SJCRH30 (cell line): ENCODE measurements around the gene RHOJ. TPM values are rescaled to one million over a fixed set of nuclear protein-coding genes. Genes with fewer than 3 reads are reported as not detected.
"Not testable (repeated sequence)": the region's sequence is repeated elsewhere in the genome, so short reads cannot be mapped to it uniquely, and the experiment has no call there.

Source experiments
- DNase-seq, 2 experiments: peaks; one replicate each; pipeline ENCODE4 v3.0.0-alpha.2; 2015 to 2020
- H3K27ac ChIP-seq: fragments of 250-450 bp; sonication (Bioruptor Pico); 2 replicates; pipeline ENCODE4 v1.5.1; 2020; ENCODE audit warnings: mild to moderate bottlenecking, moderate library complexity
- H3K27me3 ChIP-seq: fragments of 250-450 bp; sonication (Bioruptor Pico); 2 replicates; pipeline ENCODE4 v1.5.1; 2020; ENCODE audit warnings: mild to moderate bottlenecking, moderate library complexity
- H3K36me3 ChIP-seq: fragments of 250-450 bp; sonication (Bioruptor Pico); 2 replicates; pipeline ENCODE4 v1.5.1; 2020; ENCODE audit warnings: mild to moderate bottlenecking, moderate library complexity
- H3K4me1 ChIP-seq: fragments of 250-450 bp; sonication (Bioruptor Pico); 2 replicates; pipeline ENCODE4 v1.5.1; 2020; ENCODE audit warnings: mild to moderate bottlenecking, moderate library complexity
- H3K4me3 ChIP-seq: fragments of 250-450 bp; sonication (Bioruptor Pico); 2 replicates; pipeline ENCODE4 v1.5.1; 2020; ENCODE audit warnings: mild to moderate bottlenecking, moderate library complexity
- H3K9me3 ChIP-seq: fragments of 250-450 bp; sonication (Bioruptor Pico); replicated peaks from 2 replicates; pipeline ENCODE4 v1.5.1; 2020; ENCODE audit warnings: mild to moderate bottlenecking, moderate library complexity
- total RNA-seq: library from RNA; depleted of rRNA; stranded (reverse); fragments of >200 nt; shearing (Covaris generic); gene quantifications from 2 replicates; pipeline ENCODE4 v1.2.3, GENCODE V29; 2014

The RHOJ gene
- total RNA-seq, 1 experiment from 2014 or later = 3.5 TPM

GRCh38 chr14:63288853-63289252, 84.6 kb downstream of the RHOJ start:
- no peak for DNase-seq
- Histone ChIP-seq H3K4me3 (no peak overlapping the region), H3K36me3 (no peaks in the 10 kb centered on the region; the same call in 1 of the 2 replicates), H3K27ac (no peak overlapping the region), H3K27me3 (no peaks in the 10 kb centered on the region), H3K9me3 (no peaks in the 10 kb centered on the region), H3K4me1 (no peaks in the 10 kb centered on the region)

- Histone ChIP-seq H3K4me3 (no peak overlapping the region), H3K36me3 (no peaks in the 10 kb centered on the region; the same call in 1 of the 2 replicates)
- no peak for DNase-seq
Measured at GRCh38 chr14:63290741-63291430, 86.6 kb downstream of the RHOJ start.

GRCh38 chr14:63292805-63293204, 88.6 kb downstream of the RHOJ start:
- H3K4me3 ChIP-seq = no peak overlapping the region
- H3K27me3 ChIP-seq = no peaks in the 10 kb centered on the region
- DNase-seq = no peak
- no peak overlapping the region for H3K27ac ChIP-seq
- no peaks in the 10 kb centered on the region for H3K4me1 ChIP-seq
- H3K36me3 ChIP-seq = no peaks in the 10 kb centered on the region; the same call in 1 of the 2 replicates
- H3K9me3 ChIP-seq = no peaks in the 10 kb centered on the region

More at GRCh38 chr14:63290741-63291430, 86.6 kb downstream of the RHOJ start:
- H3K4me1 ChIP-seq = no peaks in the 10 kb centered on the region
- no peaks in the 10 kb centered on the region for H3K27me3 ChIP-seq
- no peaks in the 10 kb centered on the region for H3K9me3 ChIP-seq
- H3K27ac ChIP-seq = no peak overlapping the region

- Histone ChIP-seq H3K27me3 (no peaks in the 10 kb centered on the region), H3K4me1 (peaks cover 7% of the 10 kb centered on the region; the same call in 1 of the 2 replicates), H3K36me3 (no peaks in the 10 kb centered on the region; the same call in 1 of the 2 replicates), H3K9me3 (no peaks in the 10 kb centered on the region), H3K4me3 (no peak overlapping the region), H3K27ac (no peak overlapping the region)
- no peak for DNase-seq
Measured at GRCh38 chr14:63295231-63295685, 91.0 kb downstream of the RHOJ start.

GRCh38 chr14:63296060-63296563, 91.9 kb downstream of the RHOJ start:
- Histone ChIP-seq H3K27me3 (no peaks in the 10 kb centered on the region), H3K27ac (no peak overlapping the region), H3K4me3 (no peak overlapping the region), H3K36me3 (no peaks in the 10 kb centered on the region; the same call in 1 of the 2 replicates), H3K4me1 (peaks cover 7% of the 10 kb centered on the region; the same call in 1 of the 2 replicates), H3K9me3 (no peaks in the 10 kb centered on the region)
- DNase-seq = no peak

- no peak for DNase-seq
- H3K9me3 ChIP-seq = no peaks in the 10 kb centered on the region
- H3K4me3 ChIP-seq = no peak overlapping the region
- H3K27ac ChIP-seq = no peak overlapping the region
- H3K4me1 ChIP-seq = peaks cover 7% of the 10 kb centered on the region; the same call in 1 of the 2 replicates
- no peaks in the 10 kb centered on the region for H3K36me3 ChIP-seq
- H3K27me3 ChIP-seq = no peaks in the 10 kb centered on the region
Measured at GRCh38 chr14:63297372-63298063, 93.3 kb downstream of the RHOJ start.

- Histone ChIP-seq H3K27me3 (no peaks in the 10 kb centered on the region), H3K4me3 (no peak overlapping the region), H3K27ac (peak overlapping the region; percentile 13; the same call in 1 of the 2 replicates), H3K9me3 (no peaks in the 10 kb centered on the region), H3K36me3 (no peaks in the 10 kb centered on the region), H3K4me1 (peaks cover 7% of the 10 kb centered on the region; the same call in 1 of the 2 replicates)
- DNase-seq = peak; percentile 33 to 59
Measured at GRCh38 chr14:63299351-63300110, 95.3 kb downstream of the RHOJ start.

GRCh38 chr14:63300854-63301253, 96.6 kb downstream of the RHOJ start:
- Histone ChIP-seq H3K4me3 (no peak overlapping the region), H3K27me3 (no peaks in the 10 kb centered on the region), H3K36me3 (no peaks in the 10 kb centered on the region), H3K4me1 (peaks cover 7% of the 10 kb centered on the region; the same call in 1 of the 2 replicates), H3K27ac (no peak overlapping the region), H3K9me3 (no peaks in the 10 kb centered on the region)
- no peak for DNase-seq

- no peaks in the 10 kb centered on the region for H3K9me3 ChIP-seq
- H3K27ac ChIP-seq = no peak overlapping the region
- no peak overlapping the region for H3K4me3 ChIP-seq
- H3K4me1 ChIP-seq = peaks cover 7% of the 10 kb centered on the region; the same call in 1 of the 2 replicates
- no peaks in the 10 kb centered on the region for H3K27me3 ChIP-seq
- DNase-seq = no peak
- H3K36me3 ChIP-seq = no peaks in the 10 kb centered on the region
Measured at GRCh38 chr14:63301891-63302534, 97.8 kb downstream of the RHOJ start.

GRCh38 chr14:63304429-63304828, 100.2 kb downstream of the RHOJ start:
- DNase-seq = not testable (repeated sequence)

GRCh38 chr14:63308723-63309317, 104.6 kb downstream of the RHOJ start:
- Histone ChIP-seq H3K36me3 (no peaks in the 10 kb centered on the region), H3K27me3 (no peaks in the 10 kb centered on the region), H3K4me1 (no peaks in the 10 kb centered on the region), H3K4me3 (no peak overlapping the region), H3K9me3 (no peaks in the 10 kb centered on the region), H3K27ac (no peak overlapping the region)
- peak; percentile 4 to 37 for DNase-seq

More at GRCh38 chr14:63304429-63304828, 100.2 kb downstream of the RHOJ start:
- H3K4me3 ChIP-seq, H3K36me3 ChIP-seq, H3K27me3 ChIP-seq, H3K4me1 ChIP-seq, H3K9me3 ChIP-seq, H3K27ac ChIP-seq: not testable (repeated sequence)

GRCh38 chr14:63318835-63319234, 114.6 kb downstream of the RHOJ start, which contains the start of gene GPHB5:
GPHB5 (minus strand) TSS chr14:63318935; CDS start chr14:63317849, 1,086 bp downstream.
- Histone ChIP-seq H3K4me1 (no peaks in the 10 kb centered on the region), H3K4me3 (no peak within 1 kb of the TSS), H3K36me3 (no peaks in the 10 kb centered on the region), H3K27me3 (no peaks in the 10 kb centered on the region), H3K9me3 (no peaks in the 10 kb centered on the region), H3K27ac (no peak within 1 kb of the TSS)
- no peak for DNase-seq

GRCh38 chr14:63322472-63322871, 118.2 kb downstream of the RHOJ start:
- no peak overlapping the region for H3K4me3 ChIP-seq
- H3K4me1 ChIP-seq = no peaks in the 10 kb centered on the region
- H3K27ac ChIP-seq = no peak overlapping the region
- no peaks in the 10 kb centered on the region for H3K9me3 ChIP-seq
- H3K36me3 ChIP-seq = no peaks in the 10 kb centered on the region
- no peaks in the 10 kb centered on the region for H3K27me3 ChIP-seq
- DNase-seq = no peak
